Endothelial cell of umbilical vein (primary cell): ENCODE results near the gene NRG3.

Experiments
- CTCF ChIP-seq, 2 donors: IDR thresholded peaks; 1 replicate in 1 of 2; 2 replicates in 1 of 2; pipeline ENCODE4 v1.5.1; 2011; ENCODE audit warnings: low read length in 2 of 2, mild to moderate bottlenecking in 2 of 2, moderate library complexity in 2 of 2, control low read depth in 1 of 2, inconsistent platforms in 1 of 2, low read depth in 1 of 2; ENCODE audit not compliant: insufficient read depth in 1 of 2; ENCODE audit errors: extremely low read depth in 1 of 2
- EZH2 ChIP-seq: IDR thresholded peaks from 2 replicates; pipeline ENCODE4 v1.6.1; 2012; ENCODE audit warnings: borderline replicate concordance, low read depth, mild to moderate bottlenecking, moderate library complexity, low read length, inconsistent platforms; ENCODE audit not compliant: severe bottlenecking
- MAX ChIP-seq: IDR thresholded peaks from 2 replicates; pipeline ENCODE4 v1.6.1; 2011; ENCODE audit not compliant: insufficient read depth, insufficient read length
- MYC ChIP-seq: IDR thresholded peaks from one replicate; pipeline ENCODE4 v1.6.1; 2011; ENCODE audit warnings: mild to moderate bottlenecking, low read depth, low read length
- POLR2A ChIP-seq: IDR thresholded peaks from 2 replicates; pipeline ENCODE4 v1.6.1; 2012; ENCODE audit warnings: low read depth, mild to moderate bottlenecking, control low read depth, low read length
- POLR2AphosphoS5 ChIP-seq: IDR thresholded peaks from 2 replicates; pipeline ENCODE4 v1.6.1; 2012; ENCODE audit warnings: low read depth, mild to moderate bottlenecking, control low read depth, low read length, moderate library complexity; ENCODE audit not compliant: insufficient read depth

- TF ChIP-seq CTCF (IDR thresholded peaks at IDR 0.05; ENCODE audit: extremely low read depth in 1 of 2, insufficient read depth in 1 of 2, low read depth in 1 of 2, low read length in 2 of 2) (no peak), POLR2AphosphoS5 (no peak), POLR2A (no peak), EZH2 (no peak), MYC (no peak), MAX (no peak)
Measured at GRCh38 chr10:82400841-82401240, 525.8 kb downstream of the NRG3 start.
